GM21515 (cell line): Measurements from ENCODE around the gene LEF1.

ENCODE experiments used
- ATAC-seq: cut with Tn5 transposase; IDR thresholded peaks from one replicate; pipeline ENCODE4 v1.9.1; 2021; ENCODE audit not compliant: unreplicated experiment

LEF1 gene

DNA sequence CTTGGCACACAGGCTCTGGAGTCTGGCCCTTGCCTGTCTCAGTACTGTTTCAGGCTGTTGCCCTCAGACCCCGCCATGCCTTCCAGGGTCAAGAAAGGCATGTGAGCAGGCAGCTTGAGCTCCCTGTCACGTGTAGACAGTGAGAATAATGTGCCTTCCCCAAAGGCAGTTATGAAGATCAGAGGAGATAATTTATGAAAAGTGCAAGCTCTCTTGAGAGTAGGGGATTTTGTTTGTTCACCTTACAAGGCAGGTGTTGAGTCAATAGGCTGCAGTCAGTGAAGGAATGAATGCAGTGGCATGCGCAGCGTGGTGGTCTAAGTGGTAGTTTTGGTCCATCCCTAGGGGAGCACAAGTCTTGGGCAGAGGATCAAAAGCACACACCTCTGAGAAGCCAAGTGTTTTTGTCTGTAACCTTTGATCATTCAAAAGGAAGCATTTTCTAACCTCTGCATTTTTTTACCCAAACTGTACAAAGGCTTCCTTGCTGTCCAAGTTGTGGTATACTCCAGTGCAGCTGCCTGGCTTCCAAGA is 164.7 kb downstream of the LEF1 start:
- ATAC-seq: no peak

DNA sequence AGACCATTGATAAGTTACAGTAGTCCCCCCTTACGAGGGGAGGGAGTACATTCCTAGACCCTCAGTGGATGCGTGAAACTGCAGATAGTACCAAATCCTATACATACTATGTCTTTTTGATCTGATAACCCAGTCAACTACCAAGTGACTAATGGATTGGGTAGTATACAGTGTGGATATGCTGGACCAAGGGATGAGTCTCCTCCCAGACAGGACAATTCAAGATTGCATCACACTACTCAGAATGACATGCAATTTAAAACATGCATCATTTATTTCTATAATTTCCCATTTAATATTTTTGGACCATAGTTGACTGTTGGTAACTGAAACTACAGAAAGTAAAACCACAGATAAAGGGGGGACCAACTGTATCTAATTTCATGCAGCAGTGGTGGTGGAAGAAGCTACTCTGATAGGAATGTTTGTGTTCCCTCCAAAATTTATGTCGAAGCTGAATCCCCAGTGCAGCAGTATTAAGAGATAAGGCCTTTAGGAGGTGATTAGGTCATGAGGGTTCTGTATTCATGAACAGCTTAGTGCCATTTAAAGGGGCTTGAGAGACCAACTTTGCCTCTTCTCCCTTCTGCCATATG is 167.1 kb downstream of the LEF1 start:
- ATAC-seq: no peak

DNA sequence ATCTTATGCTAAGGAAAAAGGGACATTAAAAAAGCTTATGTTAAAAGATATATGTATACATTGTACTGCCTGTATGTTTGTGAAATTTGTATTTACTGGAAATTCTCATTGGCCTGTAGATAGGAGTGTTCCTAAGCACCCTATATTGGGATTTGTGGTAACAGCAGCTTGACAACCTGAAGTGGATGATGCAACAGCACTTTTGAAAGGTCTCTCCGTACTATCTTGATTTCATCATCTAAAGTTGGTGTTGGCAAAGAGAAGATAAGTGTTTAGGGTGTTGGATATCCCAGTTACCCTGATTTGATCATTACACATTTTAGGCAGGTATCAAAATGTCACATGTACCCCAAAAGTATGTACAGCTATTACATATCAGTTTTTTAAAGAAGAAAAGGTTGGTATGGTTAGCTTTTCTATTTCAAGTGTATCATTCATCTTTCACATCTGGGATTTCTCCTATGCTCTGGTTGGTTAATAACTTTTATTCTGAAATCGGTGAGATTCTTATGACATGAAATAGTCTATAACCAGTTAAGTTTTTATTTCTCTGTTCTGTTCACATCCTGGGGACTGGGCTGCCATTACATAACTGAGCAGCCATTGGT is 168.7 kb downstream of the LEF1 start:
- no peak for ATAC-seq

DNA sequence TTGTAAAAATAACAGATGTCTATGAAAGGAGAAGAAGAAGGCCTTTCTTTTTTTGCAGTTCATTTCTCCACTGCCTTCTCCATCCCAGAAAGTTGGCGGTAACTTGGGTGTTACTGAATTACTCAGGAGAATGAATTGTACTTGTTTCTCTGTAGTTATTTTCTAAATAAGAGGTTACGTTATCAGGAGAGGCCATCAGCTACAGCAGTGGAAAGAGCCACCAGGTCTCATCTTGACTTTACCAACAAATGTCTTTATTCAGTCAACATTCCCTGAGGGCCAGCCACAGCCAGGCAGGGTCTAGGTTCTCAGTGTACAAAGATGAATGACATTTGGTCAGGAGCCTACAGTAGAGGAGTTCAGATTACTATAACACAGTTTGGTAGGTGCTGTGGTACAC is 170.9 kb downstream of the LEF1 start:
- no peak for ATAC-seq
